SH-SY5Y (cell line): ENCODE results near the gene SS18.

Source experiments
- GATA2 ChIP-seq: IDR thresholded peaks from 2 replicates; pipeline ENCODE4 v1.6.1; 2011; ENCODE audit warnings: mild to moderate bottlenecking, low read depth, low read length
- GATA3 ChIP-seq: IDR thresholded peaks from 2 replicates; pipeline ENCODE4 v1.6.1; 2011; ENCODE audit warnings: low read depth, mild to moderate bottlenecking, low read length, moderate library complexity

GRCh38 chr18:26036635-26037034 lies 53.8 kb downstream of the SS18 start:
- TF ChIP-seq GATA2 = no peak
- TF ChIP-seq GATA3 = no peak
